Neural cell (in vitro differentiated cells): Measurements from ENCODE around the gene CAT.

Experiments used
- EZH2 ChIP-seq: fragments of 200-600, 300-800 bp; shearing (Covaris generic), sonication (generic); IDR thresholded peaks from 2 replicates; pipeline ENCODE4 v1.6.1; 2014; ENCODE audit warnings: antibody characterized with exemption, low read length, borderline replicate concordance, mild to moderate bottlenecking; ENCODE audit not compliant: insufficient read depth, poor library complexity, severe bottlenecking
- TF ChIP-seq, protein P1 (sequence below): fragments of 450-650 bp; IDR thresholded peaks from 2 replicates; pipeline ENCODE4 v1.5.1; 2014; ENCODE audit warnings: antibody characterized with exemption, mild to moderate bottlenecking, moderate library complexity; ENCODE audit not compliant: poor library complexity, severe bottlenecking

DNA sequence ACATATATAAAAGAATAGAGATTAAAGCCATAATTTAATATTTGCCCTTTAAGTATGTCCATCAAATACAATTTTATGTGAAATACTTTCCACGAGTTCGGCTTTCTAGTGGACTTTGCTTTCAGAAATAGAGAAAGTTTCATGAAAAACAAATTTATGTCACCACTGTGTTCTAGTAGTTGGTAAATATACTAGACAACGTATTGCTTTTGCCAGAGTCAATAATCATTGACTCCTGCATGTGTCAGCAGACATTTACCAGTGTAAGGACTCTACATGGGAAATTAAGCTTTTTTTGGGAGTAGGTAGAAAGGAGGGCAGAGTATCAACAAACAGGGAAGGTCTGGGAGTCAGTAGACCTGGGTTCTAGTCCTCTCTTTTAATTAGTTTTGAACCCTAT is 32.3 kb upstream of the CAT start:
- no peak for TF ChIP-seq EZH2
- TF ChIP-seq, protein P1, sequence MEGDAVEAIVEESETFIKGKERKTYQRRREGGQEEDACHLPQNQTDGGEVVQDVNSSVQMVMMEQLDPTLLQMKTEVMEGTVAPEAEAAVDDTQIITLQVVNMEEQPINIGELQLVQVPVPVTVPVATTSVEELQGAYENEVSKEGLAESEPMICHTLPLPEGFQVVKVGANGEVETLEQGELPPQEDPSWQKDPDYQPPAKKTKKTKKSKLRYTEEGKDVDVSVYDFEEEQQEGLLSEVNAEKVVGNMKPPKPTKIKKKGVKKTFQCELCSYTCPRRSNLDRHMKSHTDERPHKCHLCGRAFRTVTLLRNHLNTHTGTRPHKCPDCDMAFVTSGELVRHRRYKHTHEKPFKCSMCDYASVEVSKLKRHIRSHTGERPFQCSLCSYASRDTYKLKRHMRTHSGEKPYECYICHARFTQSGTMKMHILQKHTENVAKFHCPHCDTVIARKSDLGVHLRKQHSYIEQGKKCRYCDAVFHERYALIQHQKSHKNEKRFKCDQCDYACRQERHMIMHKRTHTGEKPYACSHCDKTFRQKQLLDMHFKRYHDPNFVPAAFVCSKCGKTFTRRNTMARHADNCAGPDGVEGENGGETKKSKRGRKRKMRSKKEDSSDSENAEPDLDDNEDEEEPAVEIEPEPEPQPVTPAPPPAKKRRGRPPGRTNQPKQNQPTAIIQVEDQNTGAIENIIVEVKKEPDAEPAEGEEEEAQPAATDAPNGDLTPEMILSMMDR, result no peak
